Fibroblast of skin of back (primary cell): Measurements from ENCODE around the gene FAM163B.
"Not testable (repeated sequence)": the region's sequence is repeated elsewhere in the genome, so short reads cannot be mapped to it uniquely, and the experiment has no call there.

ENCODE experiments used
- DNase-seq: peaks from one replicate; pipeline ENCODE4 v3.0.0-alpha.2; 2013

FAM163B gene

DNA sequence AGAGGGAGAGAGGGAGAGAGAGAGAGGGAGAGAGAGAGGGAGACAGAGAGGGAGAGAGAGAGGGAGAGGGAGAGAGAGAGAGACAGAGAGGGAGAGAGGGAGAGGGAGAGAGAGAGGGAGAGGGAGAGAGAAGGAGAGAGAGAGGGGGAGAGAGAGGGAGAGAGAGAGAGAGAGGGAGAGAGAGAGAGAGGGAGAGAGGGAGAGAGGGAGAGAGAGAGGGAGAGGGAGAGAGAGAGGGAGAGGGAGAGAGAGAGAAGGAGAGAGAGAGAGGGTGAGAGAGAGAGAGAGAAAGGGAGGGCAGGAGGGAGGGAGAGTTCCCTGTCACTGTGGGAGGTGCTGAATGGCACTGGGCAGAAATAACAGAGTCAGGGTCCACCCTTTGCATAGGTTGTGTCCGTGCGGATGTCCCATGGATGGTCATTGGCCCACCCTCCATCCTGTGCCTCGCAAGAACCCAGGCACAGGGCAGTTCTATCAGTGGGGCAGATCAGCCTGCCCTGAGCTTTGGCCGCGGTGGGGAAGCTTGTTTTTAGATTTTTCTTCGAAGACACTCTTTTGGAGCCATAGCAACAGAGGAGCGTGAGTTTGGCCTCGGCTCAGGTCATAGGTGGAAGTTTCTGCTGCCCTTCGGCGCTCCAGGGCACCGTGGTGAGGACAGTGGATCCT is 44.6 kb downstream of the FAM163B start:
- DNase-seq: no peak

DNA sequence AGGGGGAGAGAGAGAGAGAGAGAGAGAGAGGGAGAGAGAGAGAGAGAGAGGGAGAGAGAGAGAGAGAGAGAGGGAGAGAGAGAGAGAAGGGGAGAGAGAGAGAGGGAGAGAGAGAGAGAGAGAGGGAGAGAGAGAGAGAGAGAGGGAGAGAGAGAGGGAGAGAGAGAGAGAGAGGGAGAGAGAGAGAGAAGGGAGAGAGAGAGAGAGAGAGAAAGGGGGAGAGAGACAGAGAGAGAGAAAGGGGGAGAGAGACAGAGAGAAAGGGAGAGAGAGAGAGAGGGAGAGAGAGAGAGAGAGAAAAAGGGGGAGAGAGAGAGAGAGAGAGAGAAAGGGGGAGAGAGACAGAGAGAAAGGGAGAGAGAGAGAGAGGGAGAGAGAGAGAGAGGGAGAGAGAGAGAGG is 45.4 kb downstream of the FAM163B start:
- DNase-seq: not testable (repeated sequence)

- DNase-seq: peak; percentile 44
Measured at GRCh38 chr9:133563291-133563796, 45.8 kb downstream of the FAM163B start.

- no peak for DNase-seq
Measured at GRCh38 chr9:133562611-133563290, 46.4 kb downstream of the FAM163B start.

DNA sequence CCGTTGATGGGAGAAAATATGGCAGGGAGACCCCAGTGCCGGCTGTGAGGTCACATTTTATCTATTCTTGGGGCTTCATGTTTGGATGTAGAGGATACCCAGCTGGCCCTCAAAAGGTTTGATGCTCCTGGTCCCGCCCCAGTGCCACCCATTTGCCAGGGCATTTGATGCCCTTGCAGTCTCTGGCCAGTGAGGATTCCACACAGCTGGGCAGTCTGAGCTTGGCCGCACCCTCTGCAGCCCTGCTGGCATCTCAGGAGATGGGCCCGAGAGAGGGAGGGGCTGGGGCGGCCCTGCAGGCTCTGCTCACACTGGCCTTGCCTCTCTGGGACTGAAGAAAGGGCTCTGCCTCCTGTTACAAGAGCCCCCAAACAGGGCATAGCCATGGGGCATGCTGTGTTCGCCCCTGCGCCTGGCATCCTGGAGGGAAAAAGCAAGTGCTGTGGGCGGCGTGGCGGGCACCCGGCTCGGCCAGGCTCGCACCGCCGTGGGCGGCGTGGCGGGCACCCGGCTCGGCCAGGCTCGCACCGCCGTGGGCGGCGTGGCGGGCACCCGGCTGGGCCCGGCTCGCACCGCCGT is 47.1 kb downstream of the FAM163B start:
- DNase-seq: no peak

DNA sequence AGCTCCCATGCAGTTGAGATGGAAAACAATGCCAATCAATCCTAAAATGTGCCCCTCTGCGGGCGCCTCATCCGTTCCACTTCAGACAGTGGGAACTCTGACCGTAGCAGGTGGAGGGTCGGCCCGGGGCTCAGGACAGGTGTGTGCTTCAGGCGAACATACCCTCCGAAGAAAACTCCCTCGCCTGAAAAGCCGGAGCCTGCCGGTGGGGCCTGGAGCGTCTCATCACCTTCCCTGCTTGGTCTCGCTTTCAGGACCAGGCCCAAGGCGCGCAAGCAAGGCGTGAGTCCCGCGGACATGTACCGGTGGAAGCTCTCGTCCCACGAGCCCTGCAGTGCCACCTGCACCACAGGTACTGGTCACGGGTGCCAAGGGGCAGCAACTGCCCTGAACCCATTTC is 48.2 kb downstream of the FAM163B start:
- DNase-seq: no peak

DNA sequence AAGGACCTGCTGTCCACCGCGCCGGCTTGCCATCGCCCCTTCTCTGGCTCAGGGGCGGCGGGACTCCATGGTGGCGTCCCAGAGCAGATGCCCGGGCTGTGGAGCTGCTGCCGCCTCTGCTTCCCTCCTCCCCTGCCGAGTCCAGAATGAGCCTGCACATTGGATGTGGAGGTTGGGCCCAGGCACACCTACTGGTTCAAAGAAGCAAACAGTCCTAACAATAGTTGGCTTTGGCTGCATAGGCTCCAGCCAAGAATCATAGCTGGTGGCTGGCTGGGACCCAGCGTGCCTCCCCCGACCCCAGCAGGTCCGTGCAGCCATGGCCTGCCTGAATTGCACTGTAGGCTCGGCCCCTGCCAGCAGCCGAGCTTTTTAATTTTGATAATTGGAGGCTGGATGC is 48.9 kb downstream of the FAM163B start:
- DNase-seq: no peak

DNA sequence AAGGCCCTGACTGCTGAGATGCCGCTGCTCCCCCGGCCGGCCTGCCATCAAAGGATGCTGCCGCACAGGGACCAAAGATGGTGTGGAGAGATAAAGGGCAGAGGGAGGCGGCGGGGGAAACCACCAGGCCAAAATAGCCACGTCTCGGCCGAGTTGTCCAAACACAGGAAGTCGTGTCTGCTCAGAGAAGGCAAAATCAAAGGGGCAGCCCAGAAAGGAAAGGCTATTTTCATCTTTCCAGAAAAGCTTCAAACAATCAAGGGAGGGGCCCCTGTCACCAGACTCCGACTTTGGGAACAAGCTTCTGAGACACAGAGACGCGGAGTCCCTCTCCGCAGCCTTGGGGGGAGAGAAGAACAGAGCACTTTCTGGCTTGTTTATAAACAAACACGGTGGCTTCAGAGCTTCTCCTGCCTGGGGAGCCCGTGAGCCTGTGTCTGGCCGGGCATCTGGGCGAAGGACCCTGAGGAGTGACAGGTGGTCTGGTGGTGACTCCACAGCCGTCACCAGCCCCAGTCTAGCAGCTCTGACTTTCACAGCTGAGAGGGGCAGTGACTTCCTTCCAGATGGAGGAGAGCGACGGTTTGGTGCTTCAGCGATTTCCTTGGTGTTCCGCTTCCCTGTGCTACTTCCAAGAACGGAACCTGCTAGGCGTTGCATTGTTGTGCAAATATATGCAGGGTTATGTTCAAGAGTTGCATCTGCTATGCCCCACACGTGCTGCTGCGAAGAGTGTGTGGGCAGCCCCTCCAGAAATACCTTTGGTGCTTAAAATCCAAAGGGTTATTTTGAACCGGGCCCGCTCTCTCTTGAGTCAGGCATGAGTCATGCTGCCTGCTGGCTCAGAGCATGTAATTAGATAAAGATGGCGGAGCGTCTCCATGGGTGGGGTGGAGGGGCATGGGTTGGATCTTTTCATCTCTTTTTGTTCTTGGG is 50.7 kb downstream of the FAM163B start:
- DNase-seq: peak; percentile 85

- no peak for DNase-seq
Measured at GRCh38 chr9:133557581-133557980, 51.6 kb downstream of the FAM163B start.

GRCh38 chr9:133556354-133556753 is 52.8 kb downstream of the FAM163B start:
- DNase-seq: no peak

DNA sequence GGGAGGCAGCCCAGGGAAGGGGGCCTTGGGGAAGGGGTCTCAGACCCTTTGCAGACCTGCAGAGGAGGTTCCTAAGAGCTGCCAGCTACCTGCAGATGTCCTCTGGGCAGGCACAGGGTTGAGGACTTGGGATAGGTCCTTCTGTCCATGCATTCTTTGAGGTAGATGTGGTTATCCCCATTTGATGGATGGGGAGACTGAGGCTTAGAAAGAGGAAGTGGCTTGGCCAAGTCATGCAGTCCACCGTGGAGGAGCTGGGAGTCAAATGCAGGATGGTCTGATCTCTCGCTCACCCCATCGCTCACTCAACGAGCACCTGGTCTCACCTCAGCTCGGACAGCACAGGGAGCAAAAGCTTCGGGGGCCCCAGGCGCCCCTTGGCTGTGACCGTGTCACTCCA is 54.5 kb downstream of the FAM163B start:
- no peak for DNase-seq

GRCh38 chr9:133553973-133554713 is 55.0 kb downstream of the FAM163B start:
- no peak for DNase-seq

DNA sequence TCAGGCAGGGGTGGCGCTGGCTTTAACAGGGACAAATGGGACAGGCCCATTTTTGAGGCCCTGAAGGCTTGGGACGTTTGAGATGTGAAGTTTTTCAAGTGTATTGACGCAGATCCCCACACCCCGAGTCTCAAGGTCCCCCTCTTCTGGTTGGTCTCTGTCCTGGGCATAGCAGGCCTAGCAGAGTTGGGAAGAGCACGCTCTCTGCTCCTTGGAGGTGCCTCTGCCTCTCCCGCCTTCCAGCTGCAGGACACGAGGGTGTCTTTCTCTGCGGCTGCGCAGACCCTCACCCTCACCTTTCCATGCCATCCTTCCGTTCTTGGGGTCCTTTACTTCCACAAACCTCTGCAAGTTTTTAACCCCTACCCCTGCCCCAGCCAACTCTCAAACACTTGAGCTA is 56.1 kb downstream of the FAM163B start:
- DNase-seq: no peak

DNA sequence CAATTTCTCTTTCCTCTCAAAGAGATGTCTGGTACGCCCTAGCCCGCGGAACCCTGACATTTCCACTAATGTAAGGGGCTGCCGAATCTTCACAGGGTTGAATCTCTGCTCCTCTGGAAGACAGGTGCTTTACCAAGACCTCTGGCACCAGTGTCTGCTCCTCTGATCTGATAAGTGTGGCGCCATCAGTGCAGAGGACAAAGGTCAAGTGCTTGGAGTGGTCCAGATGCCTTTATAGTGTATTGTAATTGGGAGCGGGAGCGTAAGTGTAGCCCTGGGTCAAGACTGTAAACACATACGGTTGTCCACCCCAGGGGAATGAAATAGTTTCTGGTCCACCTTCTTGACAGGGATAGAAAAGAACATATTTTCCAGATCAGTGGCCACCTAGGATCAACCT is 57.0 kb downstream of the FAM163B start:
- DNase-seq: no peak

DNA sequence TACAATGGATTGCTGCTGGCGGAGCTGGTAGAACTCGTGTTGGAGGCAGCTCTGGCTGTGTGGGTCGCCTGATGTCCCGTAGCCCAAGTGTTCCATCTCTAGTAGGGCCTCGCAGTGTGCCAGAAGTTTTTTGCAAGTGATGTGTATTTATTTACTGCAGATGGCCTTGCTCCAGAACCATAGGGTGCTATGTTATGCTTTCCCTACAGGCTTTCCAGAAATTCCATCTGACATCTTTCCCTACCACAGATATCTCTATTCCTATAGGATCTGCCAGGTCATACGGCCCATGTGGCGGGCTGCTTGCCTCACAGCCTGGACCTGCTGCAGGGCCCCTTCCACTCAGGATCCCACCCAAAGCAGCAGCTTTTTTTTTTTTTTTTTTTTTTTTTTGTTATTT is 57.7 kb downstream of the FAM163B start:
- DNase-seq: no peak

- no peak for DNase-seq
Measured at GRCh38 chr9:133547116-133547515, 62.1 kb downstream of the FAM163B start.

GRCh38 chr9:133546287-133546680 is 62.9 kb downstream of the FAM163B start:
- DNase-seq: no peak

DNA sequence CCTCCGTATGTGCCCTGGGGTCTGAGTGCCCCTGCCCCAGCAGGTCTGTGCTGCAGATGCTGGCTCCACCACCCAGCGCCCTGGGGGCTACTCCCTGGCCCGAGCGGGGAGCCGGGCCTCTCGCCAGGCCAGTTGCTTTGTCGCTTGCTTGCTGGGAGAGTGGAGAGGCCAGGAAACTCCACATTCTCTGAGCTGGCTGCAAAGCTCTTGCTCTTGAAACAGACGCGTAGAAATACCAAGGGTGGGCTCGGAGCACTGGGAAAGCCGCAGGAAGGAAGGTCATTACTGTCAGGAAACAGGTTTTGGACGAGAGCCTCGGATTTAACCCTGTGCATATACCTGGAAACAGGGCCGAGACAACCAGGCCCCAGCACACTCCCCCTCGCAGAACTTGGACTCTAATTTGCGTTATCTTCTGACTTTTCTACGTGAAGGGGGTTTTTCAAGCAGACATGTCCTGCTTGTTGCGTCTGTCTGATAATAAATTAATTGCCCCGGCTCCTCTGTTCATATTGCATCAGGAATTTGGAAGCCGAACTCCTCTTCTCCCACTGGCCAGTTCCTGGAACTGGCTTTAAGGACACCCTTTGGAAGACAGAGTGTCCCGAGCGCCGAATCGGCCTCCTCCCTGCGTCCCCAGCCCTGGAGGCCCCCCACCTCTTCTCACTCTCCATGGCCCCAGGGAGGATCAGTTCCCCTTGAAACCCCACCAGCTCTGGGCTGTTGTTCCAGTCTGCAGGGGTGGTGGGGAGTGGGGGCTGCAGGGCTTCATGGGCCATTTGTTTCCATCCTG is 63.5 kb downstream of the FAM163B start:
- no peak for DNase-seq

DNA sequence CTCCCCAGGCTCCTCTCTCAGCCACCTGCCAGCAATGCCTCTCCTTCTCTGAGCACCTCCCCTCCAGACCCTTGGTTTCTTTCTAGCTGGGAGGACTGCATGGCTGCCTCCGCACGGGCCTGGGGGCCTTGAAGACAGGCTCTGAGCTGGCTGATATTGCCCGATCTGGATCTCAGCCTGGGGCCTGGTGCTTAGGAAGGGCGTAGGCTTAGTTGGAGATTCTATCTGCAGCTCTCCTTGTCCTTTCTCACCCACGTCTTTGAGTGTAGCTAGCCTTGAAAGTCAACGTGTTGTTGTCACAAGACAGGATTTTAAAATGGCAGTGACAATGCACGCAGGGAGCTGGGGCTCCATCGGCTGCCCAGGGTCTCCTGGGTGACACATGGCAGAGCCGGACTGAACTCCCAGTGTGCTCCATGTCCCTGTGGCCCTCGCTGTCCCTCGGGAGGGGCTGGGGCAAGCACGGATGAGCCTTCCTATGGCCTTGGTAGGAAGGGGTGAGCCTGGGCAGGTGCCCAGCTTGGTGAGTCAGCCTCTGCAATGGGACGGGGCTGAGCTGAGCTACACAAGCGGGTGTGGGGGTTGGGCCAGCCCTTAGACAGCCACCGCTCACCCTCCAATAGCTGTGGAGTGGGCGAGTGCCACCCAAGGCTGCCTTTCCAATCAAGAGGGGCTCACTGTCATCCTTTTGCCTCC is 65.3 kb downstream of the FAM163B start:
- DNase-seq: no peak

- no peak for DNase-seq
Measured at GRCh38 chr9:133542002-133542401, 67.2 kb downstream of the FAM163B start.

GRCh38 chr9:133540698-133541025 is 68.5 kb downstream of the FAM163B start:
- no peak for DNase-seq
